Activated B cell treated with CpG ODN at 0.5 μM for 24 hours (primary cell): ENCODE results near the gene CCDC8. TPM values are rescaled to one million over a fixed set of nuclear protein-coding genes. Genes with fewer than 3 reads are reported as not detected.

Experiments
- ATAC-seq: fragments of 200-7000 bp; cut with Tn5 transposase; one replicate; pipeline ENCODE4 v1.10.0; 2021; ENCODE audit warnings: low read depth, mild to moderate bottlenecking, moderate library complexity
- CTCF ChIA-PET: fragments of 350-600 bp; sonication (Branson Sonifier 250); formaldehyde crosslinking; loops from one replicate; lab custom pipeline; 2021; ENCODE audit warnings: antibody characterized with exemption; lab: Charles Lee
- POLR2A ChIA-PET: fragments of 350-600 bp; sonication (Branson Sonifier 250); formaldehyde crosslinking; loops from one replicate; lab custom pipeline; 2021; ENCODE audit warnings: antibody characterized with exemption; lab: Charles Lee
- DNase-seq: peaks from one replicate; pipeline ENCODE4 v3.0.0; 2022
- H3K27ac Mint-ChIP-seq: one replicate; pipeline ENCODE4 v1.8.0; 2020; ENCODE audit warnings: mixed read lengths
- H3K27me3 Mint-ChIP-seq: one replicate; pipeline ENCODE4 v1.8.0; 2021; ENCODE audit warnings: mixed read lengths
- H3K36me3 Mint-ChIP-seq: one replicate; pipeline ENCODE4 v1.8.0; 2021; ENCODE audit warnings: low read depth, mixed read lengths
- H3K4me1 Mint-ChIP-seq: one replicate; pipeline ENCODE4 v1.8.0; 2021; ENCODE audit warnings: mixed read lengths
- H3K4me3 Mint-ChIP-seq: one replicate; pipeline ENCODE4 v1.8.0; 2020; ENCODE audit warnings: mild to moderate bottlenecking, mixed read lengths
- H3K9me3 Mint-ChIP-seq: one replicate; pipeline ENCODE4 v1.8.0; 2020; ENCODE audit warnings: mixed read lengths
- intact Hi-C: fragments of 100-400 bp; cut with micrococcal nuclease; formaldehyde crosslinking; loops from one replicate; pipeline ENCODE4 v1.15.1; 2024
- total RNA-seq: library from RNA; stranded (reverse); gene quantifications from 2 replicates; pipeline ENCODE4 v1.2.3, GENCODE V29; 2022
- TF ChIP-seq, protein P1 (sequence below): fragments of 200-600 bp; IDR thresholded peaks from one replicate; pipeline ENCODE4 v1.8.0; 2022; ENCODE audit warnings: antibody characterized with exemption, mild to moderate bottlenecking

The CCDC8 gene
- total RNA-seq, 1 donor from 2014 or later = not detected

DNA sequence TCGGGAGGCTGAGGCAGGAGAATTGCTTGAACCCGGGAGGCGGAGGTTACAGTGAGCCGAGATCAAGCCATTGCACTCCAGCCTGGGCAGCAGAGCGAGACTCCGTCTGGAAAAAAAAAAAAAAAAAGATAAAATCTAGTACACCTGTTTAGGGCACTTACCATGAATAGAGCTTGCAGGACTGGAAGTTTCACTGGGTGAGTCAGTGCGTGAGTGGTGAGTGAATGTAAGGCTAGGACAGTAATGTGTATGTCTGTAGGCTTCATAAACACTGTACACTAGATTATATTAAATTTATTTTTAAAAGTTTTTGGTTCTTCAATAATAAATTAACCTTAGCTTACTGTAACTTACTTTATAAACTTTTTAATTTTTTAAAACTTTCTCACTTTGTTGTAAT lies 43.5 kb downstream of the CCDC8 start:
- Mint-ChIP-seq H3K9me3 (no peaks in the 10 kb centered on the region), H3K4me3 (no peak overlapping the region), H3K27me3 (no peaks in the 10 kb centered on the region), H3K36me3 (peaks cover 47% of the 10 kb centered on the region), H3K27ac (no peak overlapping the region), H3K4me1 (peaks cover 5% of the 10 kb centered on the region)
- ATAC-seq (no peak), DNase-seq (no peak)
- intact Hi-C loops = no loop called here
- POLR2A ChIA-PET = no interaction called here
- CTCF ChIA-PET = no interaction called here
- TF ChIP-seq, protein P1, sequence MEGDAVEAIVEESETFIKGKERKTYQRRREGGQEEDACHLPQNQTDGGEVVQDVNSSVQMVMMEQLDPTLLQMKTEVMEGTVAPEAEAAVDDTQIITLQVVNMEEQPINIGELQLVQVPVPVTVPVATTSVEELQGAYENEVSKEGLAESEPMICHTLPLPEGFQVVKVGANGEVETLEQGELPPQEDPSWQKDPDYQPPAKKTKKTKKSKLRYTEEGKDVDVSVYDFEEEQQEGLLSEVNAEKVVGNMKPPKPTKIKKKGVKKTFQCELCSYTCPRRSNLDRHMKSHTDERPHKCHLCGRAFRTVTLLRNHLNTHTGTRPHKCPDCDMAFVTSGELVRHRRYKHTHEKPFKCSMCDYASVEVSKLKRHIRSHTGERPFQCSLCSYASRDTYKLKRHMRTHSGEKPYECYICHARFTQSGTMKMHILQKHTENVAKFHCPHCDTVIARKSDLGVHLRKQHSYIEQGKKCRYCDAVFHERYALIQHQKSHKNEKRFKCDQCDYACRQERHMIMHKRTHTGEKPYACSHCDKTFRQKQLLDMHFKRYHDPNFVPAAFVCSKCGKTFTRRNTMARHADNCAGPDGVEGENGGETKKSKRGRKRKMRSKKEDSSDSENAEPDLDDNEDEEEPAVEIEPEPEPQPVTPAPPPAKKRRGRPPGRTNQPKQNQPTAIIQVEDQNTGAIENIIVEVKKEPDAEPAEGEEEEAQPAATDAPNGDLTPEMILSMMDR = no peak

- POLR2A ChIA-PET = no interaction called here
- CTCF ChIA-PET = no interaction called here
- no peak overlapping the region for H3K27ac Mint-ChIP-seq
- peaks cover 8% of the 10 kb centered on the region for H3K4me1 Mint-ChIP-seq
- H3K9me3 Mint-ChIP-seq = no peaks in the 10 kb centered on the region
- ATAC-seq = no peak
- intact Hi-C loops = no loop called here
- H3K36me3 Mint-ChIP-seq = peaks cover 57% of the 10 kb centered on the region
- DNase-seq = no peak
- H3K4me3 Mint-ChIP-seq = no peak overlapping the region
- TF ChIP-seq, protein P1 = no peak
- no peaks in the 10 kb centered on the region for H3K27me3 Mint-ChIP-seq
Observed at GRCh38 chr19:46368116-46368515, 45.2 kb downstream of the CCDC8 start.

DNA sequence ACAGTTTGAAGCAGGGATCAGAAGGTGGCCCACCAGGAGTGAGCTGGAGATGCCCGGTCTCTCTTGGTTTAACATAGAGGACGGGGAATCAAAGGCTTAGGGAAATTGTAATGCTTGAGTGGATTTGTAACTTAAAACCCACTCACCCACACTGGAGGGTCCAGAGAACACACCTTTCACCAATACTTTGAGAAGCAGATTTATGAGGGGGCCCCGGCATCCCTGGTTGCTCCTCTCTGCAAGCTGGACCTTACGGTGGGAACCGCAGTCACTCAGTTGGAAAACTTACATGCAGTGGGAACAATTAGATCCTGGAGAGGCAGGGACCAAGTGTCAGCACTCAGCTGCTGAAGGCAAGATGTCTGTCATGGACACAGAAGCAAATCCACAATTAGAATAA lies 45.9 kb downstream of the CCDC8 start:
- ATAC-seq = no peak

DNA sequence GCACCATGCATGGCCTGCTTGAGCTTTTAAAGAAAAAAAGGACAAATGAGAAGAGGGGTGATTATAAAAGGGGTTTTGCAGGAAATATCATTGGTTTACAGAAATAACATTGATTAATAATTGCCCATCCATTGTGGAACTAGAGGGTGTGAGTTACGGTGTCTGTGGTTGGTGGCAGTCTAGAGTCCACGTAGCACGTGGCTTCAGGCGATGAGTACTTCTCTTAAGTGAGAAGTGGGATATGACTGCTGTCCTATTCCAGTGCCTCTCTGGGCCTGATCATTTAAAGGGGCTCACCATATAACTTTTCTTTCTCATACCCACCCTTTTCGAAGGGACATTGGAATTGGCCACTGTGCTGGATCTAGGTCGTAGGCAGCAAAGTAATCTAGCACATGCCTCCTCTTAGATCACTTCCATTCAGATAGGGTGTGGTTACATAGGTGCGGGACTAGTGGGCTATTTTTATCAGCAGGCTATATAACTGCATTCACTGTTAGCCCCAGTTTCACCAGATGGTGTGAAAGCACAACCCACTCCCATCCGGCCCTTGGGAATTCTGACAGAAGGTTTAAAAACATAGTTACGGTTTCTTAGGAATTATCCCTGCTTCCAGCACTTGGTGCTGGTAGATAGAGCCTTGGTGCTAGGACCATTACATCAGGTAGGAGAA lies 46.6 kb downstream of the CCDC8 start:
- Mint-ChIP-seq H3K27me3 (no peaks in the 10 kb centered on the region), H3K27ac (no peak overlapping the region), H3K9me3 (no peaks in the 10 kb centered on the region), H3K4me1 (peaks cover 12% of the 10 kb centered on the region), H3K36me3 (peaks cover 56% of the 10 kb centered on the region), H3K4me3 (no peak overlapping the region)
- no peak for DNase-seq
- ChIA-PET POLR2A (no interaction called here), CTCF (no interaction called here)
- TF ChIP-seq, protein P1 = no peak
- no peak for ATAC-seq
- intact Hi-C loops = no loop called here

More for the DNA sequence above, 45.9 kb downstream of the CCDC8 start:
- Mint-ChIP-seq H3K36me3 (peaks cover 57% of the 10 kb centered on the region), H3K4me3 (no peak overlapping the region), H3K27me3 (no peaks in the 10 kb centered on the region), H3K27ac (no peak overlapping the region), H3K9me3 (no peaks in the 10 kb centered on the region), H3K4me1 (peaks cover 8% of the 10 kb centered on the region)
- POLR2A ChIA-PET = no interaction called here
- CTCF ChIA-PET = no interaction called here
- intact Hi-C loops = no loop called here
- no peak for DNase-seq
- TF ChIP-seq, protein P1 = no peak

- ATAC-seq = no peak
- peaks cover 50% of the 10 kb centered on the region for H3K36me3 Mint-ChIP-seq
- no peaks in the 10 kb centered on the region for H3K27me3 Mint-ChIP-seq
- H3K27ac Mint-ChIP-seq = no peak overlapping the region
- no peaks in the 10 kb centered on the region for H3K9me3 Mint-ChIP-seq
- TF ChIP-seq, protein P1 = no peak
- H3K4me1 Mint-ChIP-seq = peaks cover 15% of the 10 kb centered on the region
- CTCF ChIA-PET = no interaction called here
- H3K4me3 Mint-ChIP-seq = no peak overlapping the region
- POLR2A ChIA-PET = no interaction called here
- no peak for DNase-seq
- intact Hi-C loops = no loop called here
Observed at GRCh38 chr19:46365561-46365960, 47.8 kb downstream of the CCDC8 start.
